HepG2 (cell line): ENCODE results near the gene SLC4A2. TPM values are rescaled to one million over a fixed set of nuclear protein-coding genes. Genes with fewer than 3 reads are reported as not detected.

Experiments used
- ATAD3A ChIP-seq: sonication (generic); formaldehyde crosslinking; IDR thresholded peaks from 2 replicates; pipeline ENCODE4 v1.4.0; 2020; ENCODE audit warnings: missing genetic modification reagents
- CREM ChIP-seq, 2 experiments: sonication (generic) in 1 of 2; formaldehyde crosslinking in 1 of 2; IDR thresholded peaks; 2 replicates each; pipeline versions ENCODE4 v1.4.0 to v1.6.1; 2016 to 2020; ENCODE audit warnings: antibody characterized with exemption in 1 of 2, mild to moderate bottlenecking in 1 of 2, missing genetic modification reagents in 1 of 2
- KDM5B ChIP-seq: sonication (generic); formaldehyde crosslinking; IDR thresholded peaks from 2 replicates; pipeline ENCODE4 v1.4.0; 2020; ENCODE audit warnings: missing genetic modification reagents, mild to moderate bottlenecking, borderline replicate concordance
- KMT2A ChIP-seq: sonication (generic); formaldehyde crosslinking; IDR thresholded peaks from 2 replicates; pipeline ENCODE4 v1.4.0; 2020; ENCODE audit warnings: missing genetic modification reagents
- MTF1 ChIP-seq: sonication (generic); formaldehyde crosslinking; IDR thresholded peaks from 2 replicates; pipeline ENCODE4 v1.5.0; 2020; ENCODE audit warnings: missing genetic modification reagents
- MXD4 ChIP-seq: IDR thresholded peaks from 2 replicates; pipeline ENCODE4 v1.6.1; 2016; ENCODE audit warnings: mild to moderate bottlenecking, missing biosample characterization, missing genetic modification reagents
- NR2C2 ChIP-seq: sonication (generic); formaldehyde crosslinking; IDR thresholded peaks from 2 replicates; pipeline ENCODE4 v1.4.0; 2020; ENCODE audit warnings: missing genetic modification reagents, mild to moderate bottlenecking, moderate library complexity, borderline replicate concordance
- RBFOX2 ChIP-seq: fragments of 200-400 bp; formaldehyde crosslinking; IDR thresholded peaks from 2 replicates; pipeline ENCODE4 v1.6.1; 2017; ENCODE audit warnings: low read depth, mild to moderate bottlenecking, low read length
- RXRA ChIP-seq: sonication (generic); formaldehyde crosslinking; IDR thresholded peaks from 2 replicates; pipeline ENCODE4 v1.5.1; 2020; ENCODE audit warnings: missing genetic modification reagents
- TCF7L2 ChIP-seq: IDR thresholded peaks from 2 replicates; pipeline ENCODE4 v1.6.1; 2011; ENCODE audit warnings: mild to moderate bottlenecking, low read depth, low read length, moderate library complexity
- TFE3 ChIP-seq: IDR thresholded peaks from 2 replicates; pipeline ENCODE4 v1.6.1; 2016
- ZBTB7A ChIP-seq: sonication (generic); formaldehyde crosslinking; IDR thresholded peaks from 2 replicates; pipeline ENCODE4 v1.8.0; 2022; ENCODE audit warnings: mild to moderate bottlenecking, missing genetic modification reagents
- ZMYM2 ChIP-seq: sonication (generic); formaldehyde crosslinking; IDR thresholded peaks from 2 replicates; pipeline ENCODE4 v1.8.0; 2022; ENCODE audit warnings: mild to moderate bottlenecking, missing genetic modification reagents
- ZNF329 ChIP-seq: sonication (generic); formaldehyde crosslinking; IDR thresholded peaks from 2 replicates; pipeline ENCODE4 v1.9.0; 2021; ENCODE audit warnings: low read depth, mild to moderate bottlenecking, missing genetic modification reagents
- ZNF501 ChIP-seq: sonication (generic); formaldehyde crosslinking; IDR thresholded peaks from 2 replicates; pipeline ENCODE4 v1.5.1; 2020; ENCODE audit warnings: mild to moderate bottlenecking, moderate library complexity, missing genetic modification reagents
- ZNF687 ChIP-seq: sonication (generic); formaldehyde crosslinking; IDR thresholded peaks from 2 replicates; pipeline ENCODE4 v1.5.1; 2020; ENCODE audit warnings: mild to moderate bottlenecking, missing genetic modification reagents, moderate library complexity
- ZNF766 ChIP-seq: sonication (generic); formaldehyde crosslinking; IDR thresholded peaks from 2 replicates; pipeline ENCODE4 v1.5.0; 2020; ENCODE audit warnings: missing genetic modification reagents, borderline replicate concordance
- ZSCAN21 ChIP-seq: sonication (generic); formaldehyde crosslinking; IDR thresholded peaks from 2 replicates; pipeline ENCODE4 v1.8.0; 2022; ENCODE audit warnings: mild to moderate bottlenecking, missing genetic modification reagents, moderate library complexity, borderline replicate concordance
- polyA plus RNA-seq, 8 experiments: library from polyadenylated mRNA; depleted of rRNA in 3 of 8; stranded (reverse) in 7 of 8; unstranded in 1 of 8; fragments of >200 nt; fragmentation: Illumina TruSeq in 4 of 8; extraction: Trizol in 4 of 8; gene quantifications; 2 replicates each; pipeline versions ENCODE4 v1.2.1 to v1.2.3, GENCODE V29; 2011 to 2016; ENCODE audit warnings: low read depth in 4 of 8, missing spikeins in 1 of 8, mixed read lengths in 1 of 8; ENCODE audit not compliant: insufficient read depth in 1 of 8
- total RNA-seq, 5 experiments: library from RNA; depleted of rRNA; stranded (reverse); fragments of >200 nt; fragmentation: Illumina TruSeq; extraction: Trizol; gene quantifications; 2 replicates each; pipeline ENCODE4 v1.2.3, GENCODE V29; 2016; ENCODE audit warnings: low read depth in 1 of 5
- TF ChIP-seq, protein P1 (sequence below): sonication (generic); formaldehyde crosslinking; IDR thresholded peaks from 2 replicates; pipeline ENCODE4 v1.4.0; 2020; ENCODE audit warnings: mild to moderate bottlenecking, missing genetic modification reagents, borderline replicate concordance

The SLC4A2 gene
- total and polyA plus RNA-seq, 2 of the 13 experiments (the other 11 are each of a cell fraction or from before 2014, with no cell fraction given) = 51.9 to 73.4 TPM

DNA sequence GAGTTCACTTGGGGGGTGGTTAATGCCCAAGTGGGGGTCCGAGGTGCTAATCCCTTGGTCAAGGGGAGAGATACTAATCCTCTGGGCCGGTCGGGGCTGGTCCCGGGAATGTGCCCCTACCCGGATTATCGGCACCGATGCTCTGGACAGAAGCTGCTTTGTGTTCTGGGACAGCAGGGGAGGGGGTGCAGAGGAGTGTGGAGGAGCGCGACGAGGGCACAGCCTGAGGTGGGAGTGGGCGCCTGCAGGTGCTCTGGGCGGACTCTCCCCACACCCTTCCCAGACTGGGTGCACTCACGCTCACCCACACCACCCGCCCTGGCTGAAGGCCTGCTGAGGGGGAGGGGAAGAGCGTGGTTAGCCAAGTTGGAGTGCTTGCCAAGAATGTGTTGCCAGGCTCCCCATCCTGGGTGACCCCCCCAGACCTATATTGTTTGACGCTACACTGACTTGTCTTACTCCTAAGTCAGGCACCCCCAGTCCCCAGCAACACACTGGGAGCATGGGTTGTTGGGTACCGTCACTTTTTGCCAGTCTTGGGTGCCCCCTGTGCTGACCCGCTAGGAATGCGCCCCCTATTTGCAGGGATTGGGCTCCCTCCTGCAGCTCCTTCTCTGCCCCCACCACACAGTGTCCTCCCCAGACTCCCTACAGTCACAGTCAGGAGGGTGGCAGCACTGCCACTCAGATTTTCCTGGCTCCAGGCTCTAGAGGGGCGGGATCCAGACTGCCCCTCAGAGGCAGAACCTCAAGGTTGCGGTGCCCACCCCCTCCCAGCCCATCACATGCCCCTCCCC lies 1.2 kb downstream of the SLC4A2 start (continued):
- TF ChIP-seq RXRA (CRISPR knock-in tag) (peak; percentile 9; the same call in 1 of the 2 replicates), MXD4 (CRISPR knock-in tag) (no peak), KMT2A (CRISPR knock-in tag) (no peak), ZNF329 (CRISPR knock-in tag) (no peak), ZSCAN21 (peak; percentile 35; the same call in 1 of the 2 replicates), ZNF687 (CRISPR knock-in tag) (peak; percentile 30), TCF7L2 (no peak), MTF1 (CRISPR knock-in tag) (no peak), CREM (IDR thresholded peaks at IDR 0.05) (no peak), CREM (CRISPR knock-in tag; IDR thresholded peaks at IDR 0.05) (no peak), RBFOX2 (0 out of 2 replicates have a peak, but pooled peaks have one; percentile 25), ZMYM2 (CRISPR knock-in tag) (no peak), ZNF501 (CRISPR knock-in tag) (0 out of 2 replicates have a peak, but pooled peaks have one; percentile 7), ZNF766 (CRISPR knock-in tag) (0 out of 2 replicates have a peak, but pooled peaks have one; percentile 71), TFE3 (CRISPR knock-in tag) (no peak), KDM5B (CRISPR knock-in tag) (0 out of 2 replicates have a peak, but pooled peaks have one; percentile 25), ATAD3A (CRISPR knock-in tag) (no peak), NR2C2 (CRISPR knock-in tag) (no peak), ZBTB7A (CRISPR knock-in tag) (0 out of 2 replicates have a peak, but pooled peaks have one; percentile 18)
- TF ChIP-seq, protein P1, sequence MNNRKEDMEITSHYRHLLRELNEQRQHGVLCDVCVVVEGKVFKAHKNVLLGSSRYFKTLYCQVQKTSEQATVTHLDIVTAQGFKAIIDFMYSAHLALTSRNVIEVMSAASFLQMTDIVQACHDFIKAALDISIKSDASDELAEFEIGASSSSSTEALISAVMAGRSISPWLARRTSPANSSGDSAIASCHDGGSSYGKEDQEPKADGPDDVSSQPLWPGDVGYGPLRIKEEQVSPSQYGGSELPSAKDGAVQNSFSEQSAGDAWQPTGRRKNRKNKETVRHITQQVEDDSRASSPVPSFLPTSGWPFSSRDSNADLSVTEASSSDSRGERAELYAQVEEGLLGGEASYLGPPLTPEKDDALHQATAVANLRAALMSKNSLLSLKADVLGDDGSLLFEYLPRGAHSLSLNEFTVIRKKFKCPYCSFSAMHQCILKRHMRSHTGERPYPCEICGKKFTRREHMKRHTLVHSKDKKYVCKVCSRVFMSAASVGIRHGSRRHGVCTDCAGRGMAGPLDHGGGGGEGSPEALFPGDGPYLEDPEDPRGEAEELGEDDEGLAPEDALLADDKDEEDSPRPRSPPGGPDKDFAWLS (CRISPR knock-in tag) = 0 out of 2 replicates have a peak, but pooled peaks have one; percentile 69
